Middle frontal gyrus (tissue), 1 donor: ENCODE data around the gene PTAFR.

Experiments used
- DNase-seq: peaks from one replicate; pipeline ENCODE4 v3.0.0-alpha.2; 2015; ENCODE audit warnings: low spot score; ENCODE audit errors: extremely low spot score

The PTAFR gene

GRCh38 chr1:28122183-28122582, 54.3 kb downstream of the PTAFR start:
- no peak for DNase-seq

DNA sequence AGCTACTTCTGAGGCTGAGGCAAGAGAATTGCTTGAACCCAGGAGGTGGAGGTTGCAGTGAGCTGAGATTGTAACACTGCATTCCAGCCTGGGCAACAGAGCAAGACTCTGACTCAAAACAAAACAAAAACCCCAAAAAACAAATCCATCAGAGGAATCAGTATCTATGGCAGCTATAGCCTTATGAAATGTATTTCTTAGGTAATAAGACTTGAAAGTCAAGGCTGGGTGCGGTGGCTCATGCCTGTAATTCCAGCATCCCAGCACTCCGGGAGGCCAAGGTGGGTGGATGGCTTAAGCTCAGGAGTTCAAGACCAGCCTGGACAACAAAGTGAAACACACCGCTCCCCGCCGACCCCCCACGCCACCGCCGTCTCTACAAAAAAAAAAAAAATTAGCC, 56.9 kb downstream of the PTAFR start:
- DNase-seq, result no peak

- DNase-seq, result no peak
Measured at GRCh38 chr1:28118640-28119307, 57.7 kb downstream of the PTAFR start.

- DNase-seq, result no peak
Measured at GRCh38 chr1:28115267-28115666, 61.2 kb downstream of the PTAFR start.

DNA sequence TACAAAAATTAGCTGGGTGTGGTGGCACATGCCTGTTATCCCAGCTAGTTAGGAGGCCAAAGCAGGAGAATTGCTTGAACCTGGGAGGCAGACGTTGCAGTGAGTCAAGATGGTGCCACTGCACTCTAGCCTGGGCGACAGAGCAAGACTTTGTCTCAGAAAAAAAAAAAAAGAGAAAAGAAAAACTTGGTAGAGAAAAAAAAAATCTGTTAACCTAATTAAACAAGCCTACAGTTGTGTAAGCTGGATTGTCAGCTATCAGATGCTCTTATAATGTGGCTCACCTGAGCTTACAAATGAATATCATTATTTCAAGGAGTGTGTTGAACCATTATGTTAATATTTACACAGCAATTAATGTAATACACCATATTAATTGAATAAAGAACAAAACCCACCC, 61.6 kb downstream of the PTAFR start:
- DNase-seq, result no peak

DNA sequence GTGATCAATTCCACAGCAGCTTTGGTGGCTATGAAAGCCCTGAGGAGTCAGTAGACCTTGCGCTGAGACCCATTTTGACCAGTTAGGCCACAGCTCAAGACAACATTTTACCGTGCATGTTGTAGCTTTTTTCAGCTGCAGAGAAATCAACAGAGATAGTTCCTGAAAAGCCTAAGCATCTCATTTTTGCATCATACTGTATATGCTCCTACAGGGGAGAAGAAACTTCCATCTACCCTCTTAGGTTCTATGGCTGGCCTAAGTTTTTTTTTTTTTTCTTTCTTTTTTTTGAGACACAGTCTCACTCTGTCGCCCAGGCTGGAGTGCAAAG, 63.3 kb downstream of the PTAFR start:
- DNase-seq, result no peak

DNA sequence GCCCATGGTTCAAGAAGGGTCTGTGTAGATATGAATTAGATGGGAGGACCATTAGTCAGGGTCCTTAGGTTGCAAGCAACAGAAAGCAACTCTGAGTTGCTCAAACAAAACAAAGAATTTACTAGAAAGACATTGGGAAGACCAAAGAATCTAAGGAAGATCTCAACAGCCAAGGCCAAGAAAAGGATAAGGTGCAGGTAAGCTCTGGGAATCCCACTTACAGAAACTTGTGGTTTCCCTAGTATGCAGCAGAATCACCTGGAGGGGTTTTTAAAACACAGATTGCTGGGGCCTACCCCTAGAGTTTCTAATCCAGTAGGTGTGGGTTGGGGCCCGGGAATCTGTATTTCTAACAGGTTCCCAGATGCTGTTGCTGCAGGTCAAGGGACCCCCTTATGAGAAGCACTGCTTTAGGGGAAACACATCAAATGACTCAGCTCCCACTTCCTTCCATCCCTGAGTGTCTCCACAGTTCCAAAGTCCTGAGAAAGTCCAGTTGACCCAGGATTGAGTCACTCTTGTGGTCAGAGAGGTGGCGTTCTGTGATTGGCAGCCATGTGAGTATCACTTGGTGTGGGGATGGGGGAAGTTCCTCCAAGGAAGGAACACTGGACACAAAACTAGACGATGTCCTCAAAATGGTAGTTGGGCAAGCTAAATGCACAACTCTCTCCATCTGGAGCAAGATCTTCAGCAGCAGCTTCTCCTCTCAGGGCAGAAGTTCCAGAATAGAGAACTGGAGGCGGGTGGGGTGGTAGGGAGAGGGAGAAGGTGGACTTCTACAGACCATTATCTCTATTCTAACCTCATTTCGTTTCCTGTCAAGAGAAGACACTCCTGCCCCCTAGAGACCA, 63.9 kb downstream of the PTAFR start:
- DNase-seq, result no peak

GRCh38 chr1:28111157-28111556, 65.3 kb downstream of the PTAFR start:
- DNase-seq, result no peak

- DNase-seq, result no peak
Measured at GRCh38 chr1:28110555-28110954, 65.9 kb downstream of the PTAFR start.

DNA sequence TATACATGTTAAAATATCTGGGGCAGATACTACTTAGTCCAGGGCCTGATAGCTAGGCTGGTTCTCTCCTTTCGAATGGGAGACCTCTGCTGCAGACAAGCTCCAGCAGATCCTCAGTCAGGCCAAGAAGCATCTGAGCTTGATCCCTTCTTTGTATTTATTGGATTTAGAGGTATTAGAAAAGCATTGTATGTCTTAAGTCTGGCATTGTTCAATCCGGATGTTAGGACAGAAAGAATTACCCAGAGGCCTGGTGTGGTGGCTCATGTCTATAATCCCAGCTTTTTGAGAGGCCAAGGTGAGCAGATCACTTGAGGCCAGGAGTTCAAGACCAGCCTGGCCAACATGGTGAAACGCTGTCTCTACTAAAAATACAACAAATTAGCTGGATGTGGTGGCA, 66.9 kb downstream of the PTAFR start:
- no peak for DNase-seq

DNA sequence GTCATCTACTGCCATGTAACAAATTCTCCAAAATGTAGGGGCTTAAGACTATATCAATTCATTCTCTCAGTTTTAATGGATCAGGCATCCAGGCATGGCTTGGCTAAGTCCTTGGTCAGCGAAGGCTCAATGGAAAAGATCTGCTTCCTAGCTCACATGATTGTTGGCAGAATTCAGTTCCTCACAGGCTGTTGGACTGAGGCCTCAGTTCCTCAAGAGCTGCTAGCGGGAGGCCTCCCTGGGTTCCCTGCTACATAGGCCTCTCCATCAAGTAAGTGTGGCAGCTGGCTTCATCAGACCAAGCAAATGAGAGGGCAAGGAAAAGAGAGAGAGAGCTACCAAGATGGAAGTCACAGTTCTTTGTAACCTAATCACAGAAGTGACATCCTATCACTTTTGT, 68.5 kb downstream of the PTAFR start:
- DNase-seq, result no peak

GRCh38 chr1:28104866-28105467, 71.5 kb downstream of the PTAFR start:
- peak; percentile 74 for DNase-seq

DNA sequence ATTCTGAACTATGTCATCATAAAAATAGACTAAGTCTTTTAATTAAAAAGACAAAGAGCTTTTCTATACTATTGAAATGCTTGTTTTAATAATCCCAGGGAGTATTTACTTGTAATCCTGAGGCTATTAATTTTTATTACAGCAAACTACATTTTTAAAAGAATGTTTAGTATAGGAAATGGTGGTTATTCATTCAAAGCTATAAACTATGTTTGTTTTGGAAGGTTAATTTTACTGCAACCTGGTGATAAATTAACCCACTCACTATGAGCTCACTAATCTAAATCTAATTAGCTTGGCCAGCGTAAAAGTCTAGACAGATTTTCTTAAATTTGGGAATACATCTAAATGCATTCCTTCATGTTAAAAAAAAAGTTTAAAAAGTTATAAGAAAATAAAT, 74.3 kb downstream of the PTAFR start:
- no peak for DNase-seq

DNA sequence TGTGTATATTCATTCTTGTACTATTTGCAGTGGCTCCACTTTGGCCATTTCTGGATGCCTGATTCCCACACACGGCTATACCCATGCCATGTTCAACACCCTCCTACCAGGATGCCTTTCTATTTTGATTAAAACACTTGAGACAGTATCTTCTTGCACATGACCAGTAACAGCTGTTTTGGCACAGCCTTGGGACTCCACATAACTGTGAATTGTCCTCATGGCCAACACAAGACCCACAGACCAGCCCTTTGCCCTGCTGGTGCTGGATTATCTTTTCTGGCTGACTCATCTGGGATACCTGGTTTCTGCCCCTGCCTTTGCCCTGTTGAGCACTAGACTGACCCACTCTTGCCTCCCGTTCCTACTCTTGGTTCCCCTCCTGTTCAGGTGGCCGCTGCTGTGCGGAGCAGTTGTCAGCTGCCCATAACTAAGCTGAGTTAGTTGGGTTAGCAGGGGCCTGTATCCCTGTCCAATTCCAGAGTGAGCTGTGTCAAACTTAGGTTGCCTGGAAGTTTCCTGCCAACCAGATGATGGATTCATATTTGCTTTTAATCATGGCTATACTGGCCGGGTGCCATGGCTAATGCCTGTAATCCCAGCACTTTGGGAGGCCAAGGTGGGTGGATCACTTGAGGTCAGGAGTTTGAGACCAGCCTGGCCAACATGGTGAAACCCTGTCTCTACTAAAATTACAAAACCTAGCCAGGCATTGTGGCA, 77.3 kb downstream of the PTAFR start:
- DNase-seq, result no peak
